ENCODE results near the gene DCLK1. TPM values are rescaled to one million over a fixed set of nuclear protein-coding genes. Genes with fewer than 3 reads are reported as not detected.
A peak's percentile ranks its signal among the peaks of the same experiment; 100 is the strongest.

Gene DCLK1
- total RNA-seq, 4 donors from 2014 or later, result 20.5 to 40.1 (median 28.7) TPM

DNA sequence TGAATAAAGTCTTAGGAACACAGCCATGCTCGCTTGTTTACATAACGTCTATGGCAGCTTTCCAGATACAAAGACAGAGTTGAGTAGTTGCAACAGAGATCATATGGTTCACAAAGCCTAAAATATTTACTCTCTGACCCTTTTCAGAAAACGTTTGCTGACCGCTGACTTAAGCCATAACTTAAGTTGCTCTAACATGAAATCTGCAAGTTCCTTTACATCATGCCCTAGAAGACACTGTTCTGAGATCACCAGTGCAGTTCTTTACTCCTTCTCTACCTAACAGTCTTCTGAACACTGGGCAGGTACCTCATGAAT is 166.4 kb downstream of the DCLK1 start:
- Histone ChIP-seq H3K27ac (replicated peaks in 1 of 4) (peak overlapping the region in 3 of 4 donors; percentile 6 to 63 (median 34)), H3K9me3 (peaks cover 0 to 8% (median 0%) of the 10 kb centered on the region in 4 donors), H3K4me1 (peaks cover 3 to 38% (median 15%) of the 10 kb centered on the region in 4 donors), H3K27me3 (no peaks in the 10 kb centered on the region), H3K4me3 (no peak overlapping the region), H3K36me3 (no peaks in the 10 kb centered on the region)
- intact Hi-C loops (cut with DNase I), result loop anchor here (5.0 kb wide), 1 partner anchor 243 kb away; no protein-coding TSS in a partner anchor
- no peak for DNase-seq (ENCODE audit: extremely low spot score)
- TF ChIP-seq, protein P1, sequence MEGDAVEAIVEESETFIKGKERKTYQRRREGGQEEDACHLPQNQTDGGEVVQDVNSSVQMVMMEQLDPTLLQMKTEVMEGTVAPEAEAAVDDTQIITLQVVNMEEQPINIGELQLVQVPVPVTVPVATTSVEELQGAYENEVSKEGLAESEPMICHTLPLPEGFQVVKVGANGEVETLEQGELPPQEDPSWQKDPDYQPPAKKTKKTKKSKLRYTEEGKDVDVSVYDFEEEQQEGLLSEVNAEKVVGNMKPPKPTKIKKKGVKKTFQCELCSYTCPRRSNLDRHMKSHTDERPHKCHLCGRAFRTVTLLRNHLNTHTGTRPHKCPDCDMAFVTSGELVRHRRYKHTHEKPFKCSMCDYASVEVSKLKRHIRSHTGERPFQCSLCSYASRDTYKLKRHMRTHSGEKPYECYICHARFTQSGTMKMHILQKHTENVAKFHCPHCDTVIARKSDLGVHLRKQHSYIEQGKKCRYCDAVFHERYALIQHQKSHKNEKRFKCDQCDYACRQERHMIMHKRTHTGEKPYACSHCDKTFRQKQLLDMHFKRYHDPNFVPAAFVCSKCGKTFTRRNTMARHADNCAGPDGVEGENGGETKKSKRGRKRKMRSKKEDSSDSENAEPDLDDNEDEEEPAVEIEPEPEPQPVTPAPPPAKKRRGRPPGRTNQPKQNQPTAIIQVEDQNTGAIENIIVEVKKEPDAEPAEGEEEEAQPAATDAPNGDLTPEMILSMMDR (IDR thresholded peaks at IDR 0.05), result no peak
- TF ChIP-seq POLR2A (IDR thresholded peaks at IDR 0.05; ENCODE audit: low read depth), result no peak
- no peak for TF ChIP-seq EP300 (IDR thresholded peaks at IDR 0.05)
- peak in 1 of 2 donors; percentile 19 for TF ChIP-seq POLR2AphosphoS5 (IDR thresholded peaks at IDR 0.05)
- WGBS, result 47% methylated on average over 4 of the region's 4 CpGs

DNA sequence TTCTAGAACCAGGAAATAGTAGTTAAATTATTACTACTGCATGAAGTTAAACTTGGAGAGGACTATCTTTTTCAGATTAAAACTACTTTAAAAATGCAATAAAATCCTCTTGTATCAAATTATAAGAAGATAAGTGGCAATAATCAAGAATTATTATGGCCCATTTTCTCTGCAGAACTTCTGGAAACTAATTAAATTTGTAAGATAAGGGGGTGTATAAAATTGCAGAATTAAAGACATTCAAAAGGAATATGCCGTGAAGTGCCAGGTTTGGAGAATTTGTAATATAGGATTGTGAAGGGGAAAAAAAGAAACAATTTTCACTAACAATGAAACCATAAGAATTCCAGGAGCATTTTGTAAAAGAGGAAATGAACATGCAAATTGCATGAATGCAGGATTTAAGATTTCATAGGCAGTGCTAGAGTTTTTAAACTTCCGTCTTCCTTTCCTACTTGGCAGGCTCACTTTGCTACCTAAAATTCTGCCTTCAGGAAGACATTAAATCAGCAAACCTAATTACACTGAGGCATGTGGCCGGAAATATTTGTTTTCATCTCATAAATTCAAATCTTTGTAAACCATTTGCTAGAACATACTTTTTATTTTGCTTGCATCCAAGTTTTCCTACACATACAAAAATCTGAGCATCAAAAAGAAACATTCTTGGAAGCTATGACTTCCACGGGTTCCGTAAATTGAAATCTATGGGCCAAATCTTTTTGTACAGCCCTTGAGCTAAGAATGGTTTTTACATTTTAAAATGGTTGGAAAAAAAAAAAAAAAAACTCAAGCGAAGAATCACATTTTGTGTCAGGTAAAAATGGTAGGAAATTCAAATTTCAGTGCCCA is 166.9 kb downstream of the DCLK1 start:
- Histone ChIP-seq H3K36me3 (no peaks in the 10 kb centered on the region), H3K4me3 (no peak overlapping the region), H3K27ac (replicated peaks in 1 of 4) (no peak overlapping the region), H3K9me3 (peaks cover 0 to 3% (median 0%) of the 10 kb centered on the region in 4 donors), H3K27me3 (no peaks in the 10 kb centered on the region), H3K4me1 (peaks cover 3 to 43% (median 17%) of the 10 kb centered on the region in 4 donors)
- WGBS, result 78% methylated on average over 6 of the region's 6 CpGs
- intact Hi-C loops (cut with DNase I), result loop anchor here (5.0 kb wide), 1 partner anchor 242 kb away; no protein-coding TSS in a partner anchor
- no peak for DNase-seq (ENCODE audit: extremely low spot score)
- no peak for TF ChIP-seq POLR2AphosphoS5 (IDR thresholded peaks at IDR 0.05)
- no peak for TF ChIP-seq POLR2A (IDR thresholded peaks at IDR 0.05; ENCODE audit: low read depth)
- TF ChIP-seq, protein P1 (IDR thresholded peaks at IDR 0.05), result no peak
- no peak for TF ChIP-seq EP300 (IDR thresholded peaks at IDR 0.05)

DNA sequence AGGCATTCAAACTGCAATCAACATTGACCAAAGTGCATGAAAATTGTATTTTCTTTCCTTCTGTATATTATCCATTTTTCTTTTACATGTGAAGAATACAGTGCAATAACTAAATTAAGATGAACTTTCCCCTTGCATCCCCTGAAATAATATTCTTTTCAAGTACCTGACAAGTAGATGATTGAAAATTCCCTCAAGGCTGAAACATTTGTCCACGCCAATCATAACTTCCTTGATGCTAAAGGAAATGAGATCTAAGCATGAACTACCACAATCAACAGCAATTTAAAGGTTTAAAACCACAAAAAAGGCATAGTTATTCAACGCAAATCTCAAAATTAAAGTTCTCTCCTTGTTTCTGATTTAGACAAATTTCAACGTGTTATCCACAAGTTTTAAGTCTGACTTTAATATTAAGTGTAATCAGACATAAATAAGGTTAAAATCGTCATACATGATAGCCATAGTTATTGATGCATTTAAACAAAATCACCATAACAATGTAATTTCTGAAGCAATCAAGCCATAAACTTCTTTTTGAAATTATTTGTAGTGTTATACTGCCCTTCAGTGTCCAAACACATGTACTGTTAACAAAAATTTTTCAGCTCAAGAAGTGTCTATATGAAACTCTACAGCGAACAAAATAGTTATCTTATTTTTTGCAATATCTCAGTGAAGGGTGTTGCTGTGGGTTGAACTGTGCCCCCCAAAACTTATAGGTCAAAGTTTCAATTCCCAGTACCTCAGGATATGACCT is 169.5 kb downstream of the DCLK1 start:
- no peaks in the 10 kb centered on the region for H3K27me3 ChIP-seq
- peaks cover 3 to 57% (median 32%) of the 10 kb centered on the region in 4 donors for H3K4me1 ChIP-seq
- WGBS, result 87% methylated on average over 5 of the region's 5 CpGs
- no peak for TF ChIP-seq POLR2AphosphoS5 (IDR thresholded peaks at IDR 0.05)
- TF ChIP-seq, protein P1 (IDR thresholded peaks at IDR 0.05), result peak; percentile 40 to 54 (median 42)
- no peak overlapping the region for H3K27ac ChIP-seq (replicated peaks in 1 of 4)
- intact Hi-C loops (cut with DNase I), result loop anchor here (5.0 kb wide), 1 partner anchor 239 kb away; no protein-coding TSS in a partner anchor
- no peak overlapping the region for H3K4me3 ChIP-seq
- DNase-seq (ENCODE audit: extremely low spot score), result no peak
- no peaks in the 10 kb centered on the region for H3K9me3 ChIP-seq
- no peaks in the 10 kb centered on the region for H3K36me3 ChIP-seq

DNA sequence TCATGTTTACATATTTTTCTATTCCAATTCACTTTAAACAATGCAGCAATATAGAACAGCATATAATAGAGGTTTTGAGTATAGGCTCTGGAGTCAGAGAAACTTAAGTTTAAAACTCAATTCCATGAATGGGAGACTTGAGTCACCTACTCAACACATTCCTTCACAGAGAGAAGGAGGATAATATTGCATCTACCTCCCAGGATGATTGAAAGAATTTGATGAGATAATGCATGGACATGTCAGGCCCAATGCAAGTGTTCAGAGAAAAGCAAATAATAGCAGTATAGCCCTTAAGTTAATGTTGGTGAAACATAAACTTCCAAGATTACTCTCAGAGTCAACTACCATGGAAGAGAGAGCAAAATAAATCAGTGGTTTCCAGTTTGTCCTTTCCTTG is 170.2 kb downstream of the DCLK1 start:
- Histone ChIP-seq H3K27me3 (no peaks in the 10 kb centered on the region), H3K36me3 (no peaks in the 10 kb centered on the region), H3K4me3 (no peak overlapping the region), H3K9me3 (no peaks in the 10 kb centered on the region), H3K27ac (replicated peaks in 1 of 4) (peak overlapping the region in 1 of 4 donors; percentile 7), H3K4me1 (peaks cover 3 to 63% (median 38%) of the 10 kb centered on the region in 4 donors)
- DNase-seq (ENCODE audit: extremely low spot score), result no peak
- TF ChIP-seq POLR2A (IDR thresholded peaks at IDR 0.05; ENCODE audit: low read depth) (no peak), EP300 (IDR thresholded peaks at IDR 0.05) (no peak), POLR2AphosphoS5 (IDR thresholded peaks at IDR 0.05) (no peak)
- TF ChIP-seq, protein P1 (IDR thresholded peaks at IDR 0.05), result no peak
- intact Hi-C loops (cut with DNase I), result loop anchor here (5.0 kb wide), 1 partner anchor 239 kb away; no protein-coding TSS in a partner anchor

Data from esophagus muscularis mucosa (tissue), 4 donors.